Middle frontal gyrus (tissue), 1 donor: ENCODE measurements around the gene PITPNM1.
"Not testable (repeated sequence)": the region's sequence is repeated elsewhere in the genome, so short reads cannot be mapped to it uniquely, and the experiment has no call there.

Source experiments
- DNase-seq: peaks from one replicate; pipeline ENCODE4 v3.0.0-alpha.2; 2015; ENCODE audit warnings: low spot score; ENCODE audit errors: extremely low spot score

The PITPNM1 gene

GRCh38 chr11:67489885-67490726, 15.1 kb downstream of the PITPNM1 start:
- DNase-seq: no peak

- DNase-seq: no peak
Measured at GRCh38 chr11:67489203-67489884, 15.8 kb downstream of the PITPNM1 start.

- DNase-seq: no peak
Measured at GRCh38 chr11:67486481-67487195, 18.5 kb downstream of the PITPNM1 start.

- not testable (repeated sequence) for DNase-seq
Measured at GRCh38 chr11:67485873-67486361, 19.2 kb downstream of the PITPNM1 start.

- DNase-seq: no peak
Measured at GRCh38 chr11:67484847-67485311, 20.3 kb downstream of the PITPNM1 start.

- DNase-seq: no peak
Measured at GRCh38 chr11:67483831-67484665, 21.1 kb downstream of the PITPNM1 start.

- DNase-seq: peak; percentile 97
Measured at GRCh38 chr11:67482827-67483798, 22.1 kb downstream of the PITPNM1 start, which contains the start of gene AIP. AIP (plus strand) TSS chr11:67483026; CDS start chr11:67483159, 133 bp downstream.

GRCh38 chr11:67482275-67482826, 22.8 kb downstream of the PITPNM1 start:
- no peak for DNase-seq

- DNase-seq: not testable (repeated sequence)
Measured at GRCh38 chr11:67477344-67478050, 27.7 kb downstream of the PITPNM1 start.

GRCh38 chr11:67476692-67477091, 28.5 kb downstream of the PITPNM1 start:
- not testable (repeated sequence) for DNase-seq

- no peak for DNase-seq
Measured at GRCh38 chr11:67472882-67473281, 32.3 kb downstream of the PITPNM1 start.

GRCh38 chr11:67470337-67471002, 34.7 kb downstream of the PITPNM1 start:
- no peak for DNase-seq

- DNase-seq: no peak
Measured at GRCh38 chr11:67469508-67469811, 35.7 kb downstream of the PITPNM1 start.

GRCh38 chr11:67468759-67469507, 36.2 kb downstream of the PITPNM1 start, which contains the start of gene TMEM134:
TMEM134 (minus strand) TSS chr11:67469251; CDS start chr11:67469192, 59 bp downstream.
- peak; percentile 90 for DNase-seq

GRCh38 chr11:67468456-67468758, 36.8 kb downstream of the PITPNM1 start:
- no peak for DNase-seq

GRCh38 chr11:67468056-67468455, 37.1 kb downstream of the PITPNM1 start:
- DNase-seq: peak; percentile 7

GRCh38 chr11:67466962-67467771, 38.0 kb downstream of the PITPNM1 start:
- DNase-seq: no peak
